ENCODE measurements around the gene ST3GAL4.
"Not testable (repeated sequence)": the region's sequence is repeated elsewhere in the genome, so short reads cannot be mapped to it uniquely, and the experiment has no call there.

ST3GAL4 gene

GRCh38 chr11:126387857-126388256, 32.4 kb downstream of the ST3GAL4 start:
- DNase-seq (ENCODE audit: low spot score), result no peak

- DNase-seq (ENCODE audit: low spot score), result no peak
Observed at GRCh38 chr11:126390272-126390867, 34.9 kb downstream of the ST3GAL4 start.

GRCh38 chr11:126391286-126391954, 35.9 kb downstream of the ST3GAL4 start:
- no peak for DNase-seq (ENCODE audit: low spot score)

- DNase-seq (ENCODE audit: low spot score), result no peak
Observed at GRCh38 chr11:126391970-126392632, 36.6 kb downstream of the ST3GAL4 start.

- DNase-seq (ENCODE audit: low spot score), result no peak
Observed at GRCh38 chr11:126392633-126393013, 37.1 kb downstream of the ST3GAL4 start.

GRCh38 chr11:126393143-126393542, 37.7 kb downstream of the ST3GAL4 start:
- no peak for DNase-seq (ENCODE audit: low spot score)

GRCh38 chr11:126394036-126394435, 38.5 kb downstream of the ST3GAL4 start:
- no peak for DNase-seq (ENCODE audit: low spot score)

- not testable (repeated sequence) for DNase-seq (ENCODE audit: low spot score)
Observed at GRCh38 chr11:126394634-126395072, 39.2 kb downstream of the ST3GAL4 start.

GRCh38 chr11:126395784-126396183, 40.3 kb downstream of the ST3GAL4 start:
- not testable (repeated sequence) for DNase-seq (ENCODE audit: low spot score)

GRCh38 chr11:126396266-126396665, 40.8 kb downstream of the ST3GAL4 start:
- DNase-seq (ENCODE audit: low spot score), result not testable (repeated sequence)

- DNase-seq (ENCODE audit: low spot score), result no peak
Observed at GRCh38 chr11:126396965-126397364, 41.5 kb downstream of the ST3GAL4 start.

GRCh38 chr11:126398296-126398695, 42.8 kb downstream of the ST3GAL4 start:
- no peak for DNase-seq (ENCODE audit: low spot score)

GRCh38 chr11:126398721-126399120, 43.2 kb downstream of the ST3GAL4 start:
- DNase-seq (ENCODE audit: low spot score), result no peak

GRCh38 chr11:126400019-126400418, 44.5 kb downstream of the ST3GAL4 start:
- no peak for DNase-seq (ENCODE audit: low spot score)

- DNase-seq (ENCODE audit: low spot score), result no peak
Observed at GRCh38 chr11:126400479-126400878, 45.0 kb downstream of the ST3GAL4 start.

- no peak for DNase-seq (ENCODE audit: low spot score)
Observed at GRCh38 chr11:126403022-126403581, 47.6 kb downstream of the ST3GAL4 start.

GRCh38 chr11:126403658-126404057, 48.2 kb downstream of the ST3GAL4 start:
- no peak for DNase-seq (ENCODE audit: low spot score)

GRCh38 chr11:126404367-126404766, 48.9 kb downstream of the ST3GAL4 start:
- DNase-seq (ENCODE audit: low spot score), result no peak

GRCh38 chr11:126405374-126405773, 49.9 kb downstream of the ST3GAL4 start:
- no peak for DNase-seq (ENCODE audit: low spot score)

- no peak for DNase-seq (ENCODE audit: low spot score)
Observed at GRCh38 chr11:126405906-126406305, 50.4 kb downstream of the ST3GAL4 start.

GRCh38 chr11:126406368-126406767, 50.9 kb downstream of the ST3GAL4 start:
- DNase-seq (ENCODE audit: low spot score), result no peak

- DNase-seq (ENCODE audit: low spot score), result no peak
Observed at GRCh38 chr11:126407101-126407521, 51.6 kb downstream of the ST3GAL4 start.
